IPS-NIHi11 (cell line): ENCODE results near the gene PRELID3B.
"Not testable (repeated sequence)": the region's sequence is repeated elsewhere in the genome, so short reads cannot be mapped to it uniquely, and the experiment has no call there.

Source experiments
- DNase-seq: peaks from one replicate; pipeline ENCODE4 v3.0.0; 2012; ENCODE audit warnings: mixed read lengths, low spot score

PRELID3B gene

GRCh38 chr20:59025511-59025910 lies 17.1 kb downstream of the PRELID3B start:
- no peak for DNase-seq

GRCh38 chr20:59025086-59025485 lies 17.5 kb downstream of the PRELID3B start:
- DNase-seq, result no peak

- DNase-seq, result no peak
These were observed 18.5 kb downstream of the PRELID3B start for GRCh38 chr20:59024111-59024530.

- DNase-seq, result no peak
These were observed 19.0 kb downstream of the PRELID3B start for GRCh38 chr20:59023616-59024015.

GRCh38 chr20:59022754-59023153 lies 19.8 kb downstream of the PRELID3B start:
- no peak for DNase-seq

- no peak for DNase-seq
These were observed 21.5 kb downstream of the PRELID3B start for GRCh38 chr20:59020938-59021551.

- no peak for DNase-seq
These were observed 23.4 kb downstream of the PRELID3B start, which contains the start of gene TUBB1 for GRCh38 chr20:59019217-59019616. Gene TUBB1 (plus strand): TSS chr20:59019429. CDS start chr20:59019523, 94 bp downstream.

- DNase-seq, result no peak
These were observed 23.8 kb downstream of the PRELID3B start for GRCh38 chr20:59018817-59019216.

- DNase-seq, result no peak
These were observed 24.9 kb downstream of the PRELID3B start for GRCh38 chr20:59017493-59018231.

- DNase-seq, result no peak
These were observed 25.6 kb downstream of the PRELID3B start for GRCh38 chr20:59016795-59017492.

GRCh38 chr20:59015812-59016711 lies 26.5 kb downstream of the PRELID3B start:
- no peak for DNase-seq

- no peak for DNase-seq
These were observed 27.2 kb downstream of the PRELID3B start for GRCh38 chr20:59015411-59015810.

GRCh38 chr20:59014680-59015389 lies 27.8 kb downstream of the PRELID3B start:
- DNase-seq, result no peak

GRCh38 chr20:59013959-59014608 lies 28.5 kb downstream of the PRELID3B start:
- no peak for DNase-seq

GRCh38 chr20:59013031-59013951 lies 29.3 kb downstream of the PRELID3B start:
- no peak for DNase-seq

- not testable (repeated sequence) for DNase-seq
These were observed 30.8 kb downstream of the PRELID3B start for GRCh38 chr20:59011874-59012157.

GRCh38 chr20:59010995-59011873 lies 31.4 kb downstream of the PRELID3B start:
- no peak for DNase-seq

- DNase-seq, result no peak
These were observed 32.1 kb downstream of the PRELID3B start for GRCh38 chr20:59010321-59010994.
